Epithelial cell of prostate (primary cell): Measurements from ENCODE around the gene IFITM5.
"Not testable (repeated sequence)": the region's sequence is repeated elsewhere in the genome, so short reads cannot be mapped to it uniquely, and the experiment has no call there.

Source experiments
- DNase-seq: peaks from one replicate; pipeline ENCODE4 v3.0.0-alpha.2; 2011; ENCODE audit warnings: low read depth, low spot score
- H3K27ac ChIP-seq: fragments of 450-650 bp; 2 replicates; pipeline ENCODE4 v1.5.1; 2017; ENCODE audit warnings: mild to moderate bottlenecking

Gene IFITM5

DNA sequence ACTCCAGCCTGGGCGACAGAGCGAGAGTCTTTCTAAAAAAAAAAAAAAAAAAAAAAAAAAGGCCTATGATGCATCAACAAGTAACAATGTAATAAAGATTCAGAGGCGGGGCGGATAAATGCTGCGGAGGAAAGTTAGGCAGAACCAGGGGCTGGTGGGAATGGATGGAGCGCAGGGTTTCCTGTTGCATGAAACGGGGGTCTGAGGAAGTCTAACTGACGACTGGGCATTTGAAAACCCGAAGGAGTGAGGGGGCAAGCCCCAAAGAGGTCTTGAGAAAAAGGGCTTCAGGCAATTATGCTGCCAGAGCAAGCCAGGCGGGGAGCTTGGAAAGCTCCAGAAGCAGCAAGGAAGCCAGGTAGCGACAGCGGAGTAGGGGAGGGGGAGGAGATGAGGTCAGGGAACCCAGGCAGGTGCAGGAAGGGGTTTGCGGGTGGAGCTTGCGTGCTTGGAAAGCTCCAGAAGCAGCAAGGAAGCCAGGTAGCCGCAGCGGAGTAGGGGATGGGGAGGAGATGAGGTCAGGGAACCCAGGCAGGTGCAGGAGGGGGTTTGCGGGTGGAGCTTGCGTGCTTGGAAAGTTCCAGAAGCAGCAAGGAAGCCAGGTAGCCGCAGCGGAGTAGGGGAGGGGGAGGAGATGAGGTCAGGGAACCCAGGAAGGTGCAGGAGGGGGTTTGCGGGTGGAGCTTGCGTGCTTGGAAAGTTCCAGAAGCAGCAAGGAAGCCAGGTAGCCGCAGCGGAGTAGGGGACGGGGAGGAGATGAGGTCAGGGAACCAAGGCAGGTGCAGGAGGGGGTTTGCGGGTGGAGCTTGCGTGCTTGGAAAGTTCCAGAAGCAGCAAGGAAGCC, 12.1 kb downstream of the IFITM5 start:
- DNase-seq, H3K27ac ChIP-seq: not testable (repeated sequence)

DNA sequence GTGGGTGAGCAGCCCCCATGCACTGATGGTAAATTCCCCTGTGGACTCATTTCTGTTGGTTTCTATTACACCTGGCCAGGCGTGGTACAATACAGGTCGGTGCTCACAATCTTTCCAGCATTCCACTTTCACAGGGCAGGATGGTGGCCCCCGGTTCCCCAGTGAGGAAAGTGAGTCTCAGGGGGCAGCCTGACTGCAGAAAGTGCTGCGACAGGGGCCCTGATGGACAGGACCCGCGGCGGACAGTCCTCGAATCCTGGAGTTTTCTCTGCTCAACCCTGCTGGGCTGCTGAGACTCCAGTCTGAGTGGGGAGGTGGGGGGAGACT, 13.5 kb downstream of the IFITM5 start:
- H3K27ac ChIP-seq: no peak overlapping the region

GRCh38 chr11:285021-285893, 14.1 kb downstream of the IFITM5 start:
- no peak overlapping the region for H3K27ac ChIP-seq
- no peak for DNase-seq

More for the DNA sequence above, 13.5 kb downstream of the IFITM5 start:
- no peak for DNase-seq

GRCh38 chr11:284105-285020, 15.0 kb downstream of the IFITM5 start:
- no peak for DNase-seq
- H3K27ac ChIP-seq: no peak overlapping the region

DNA sequence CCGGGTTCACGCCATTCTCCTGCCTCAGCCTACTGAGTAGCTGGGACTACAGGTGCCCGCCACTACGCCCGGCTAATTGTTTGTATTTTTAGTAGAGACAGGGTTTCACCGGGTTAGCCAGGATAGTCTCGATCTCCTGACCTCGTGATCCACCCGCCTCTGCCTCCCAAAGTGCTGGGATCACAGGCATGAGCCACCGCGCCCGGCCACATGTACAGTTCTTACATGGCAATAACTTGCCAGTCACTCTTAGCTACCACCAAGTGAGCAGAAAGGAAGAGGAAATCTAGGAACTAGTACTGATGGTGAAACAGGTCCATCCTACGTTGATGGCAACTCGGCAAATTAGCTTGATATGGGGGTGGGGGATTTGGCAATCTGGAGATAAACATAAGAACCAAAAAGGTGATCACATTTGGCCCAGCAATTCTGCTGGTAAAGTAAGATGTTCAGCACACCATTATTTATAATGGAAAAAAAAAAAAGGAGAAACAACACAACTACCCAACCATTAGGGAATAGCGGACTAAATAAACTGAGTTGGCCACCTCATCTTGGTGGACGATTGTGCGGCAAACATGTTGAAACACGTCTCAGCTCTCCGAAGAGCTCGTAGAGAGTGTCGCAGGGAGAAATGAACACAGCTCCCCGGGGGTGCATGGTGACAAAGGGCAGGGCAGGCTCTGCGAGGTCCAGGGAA, 15.8 kb downstream of the IFITM5 start:
- H3K27ac ChIP-seq: no peak overlapping the region
- DNase-seq: no peak

- no peak overlapping the region for H3K27ac ChIP-seq
- DNase-seq: no peak
Measured at GRCh38 chr11:282630-283360, 16.5 kb downstream of the IFITM5 start.

DNA sequence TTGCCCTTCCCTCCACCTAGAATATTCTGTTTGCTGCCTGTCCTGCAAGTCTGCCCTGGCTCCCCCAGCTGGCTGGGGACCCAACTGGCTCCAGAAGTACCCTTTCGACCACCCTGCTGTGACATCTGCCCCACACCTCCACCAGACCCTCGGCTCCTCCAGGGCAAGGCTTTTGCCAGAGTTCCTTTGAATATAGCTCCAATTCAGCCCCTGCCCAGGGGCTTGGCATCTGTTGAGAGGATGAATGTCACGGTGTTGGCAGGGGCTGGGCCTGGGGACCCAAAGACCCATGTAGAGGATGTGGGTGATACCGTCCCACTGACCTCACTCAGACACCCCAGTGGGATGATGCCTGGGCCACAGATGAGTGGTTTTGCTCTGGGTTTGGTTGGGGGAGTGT, 17.2 kb downstream of the IFITM5 start:
- DNase-seq: no peak
- no peak overlapping the region for H3K27ac ChIP-seq

DNA sequence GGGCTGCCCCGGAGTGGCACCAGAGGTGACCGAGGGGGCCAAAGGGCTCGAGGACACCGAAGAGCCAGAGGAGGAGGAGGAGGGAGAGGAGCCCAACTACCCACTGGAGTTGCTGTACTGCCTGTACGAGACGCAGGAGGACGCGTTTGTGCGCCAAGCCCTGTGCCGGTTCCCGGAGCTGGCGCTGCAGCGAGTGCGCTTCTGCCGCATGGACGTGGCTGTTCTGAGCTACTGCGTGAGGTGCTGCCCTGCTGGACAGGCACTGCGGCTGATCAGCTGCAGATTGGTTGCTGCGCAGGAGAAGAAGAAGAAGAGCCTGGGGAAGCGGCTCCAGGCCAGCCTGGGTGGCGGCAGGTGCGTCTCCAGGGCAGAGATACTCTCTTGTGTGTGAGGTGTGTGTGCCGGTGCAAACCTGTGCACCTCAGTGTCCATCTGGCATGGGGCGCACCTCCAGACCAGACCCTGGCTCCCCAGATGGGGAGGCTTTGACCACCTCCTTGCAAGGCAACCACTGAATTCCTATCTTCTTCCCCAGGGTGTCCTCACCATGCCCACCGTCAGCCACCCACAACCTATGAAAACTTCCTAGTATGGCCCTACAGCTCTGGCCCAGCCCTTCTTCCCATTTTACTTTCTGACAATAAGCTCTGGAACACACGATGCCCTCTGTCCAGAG, 17.7 kb downstream of the IFITM5 start:
- DNase-seq: no peak
- H3K27ac ChIP-seq: no peak overlapping the region

DNA sequence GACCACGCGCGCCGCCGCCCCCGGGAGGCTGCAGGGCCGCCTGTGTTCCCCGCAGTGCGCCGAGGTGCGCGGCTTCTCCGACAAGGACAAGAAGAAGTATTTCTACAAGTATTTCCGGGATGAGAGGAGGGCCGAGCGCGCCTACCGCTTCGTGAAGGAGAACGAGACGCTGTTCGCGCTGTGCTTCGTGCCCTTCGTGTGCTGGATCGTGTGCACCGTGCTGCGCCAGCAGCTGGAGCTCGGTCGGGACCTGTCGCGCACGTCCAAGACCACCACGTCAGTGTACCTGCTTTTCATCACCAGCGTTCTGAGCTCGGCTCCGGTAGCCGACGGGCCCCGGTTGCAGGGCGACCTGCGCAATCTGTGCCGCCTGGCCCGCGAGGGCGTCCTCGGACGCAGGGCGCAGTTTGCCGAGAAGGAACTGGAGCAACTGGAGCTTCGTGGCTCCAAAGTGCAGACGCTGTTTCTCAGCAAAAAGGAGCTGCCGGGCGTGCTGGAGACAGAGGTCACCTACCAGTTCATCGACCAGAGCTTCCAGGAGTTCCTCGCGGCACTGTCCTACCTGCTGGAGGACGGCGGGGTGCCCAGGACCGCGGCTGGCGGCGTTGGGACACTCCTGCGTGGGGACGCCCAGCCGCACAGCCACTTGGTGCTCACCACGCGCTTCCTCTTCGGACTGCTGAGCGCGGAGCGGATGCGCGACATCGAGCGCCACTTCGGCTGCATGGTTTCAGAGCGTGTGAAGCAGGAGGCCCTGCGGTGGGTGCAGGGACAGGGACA, 18.4 kb downstream of the IFITM5 start:
- H3K27ac ChIP-seq: no peak overlapping the region
- no peak for DNase-seq

DNA sequence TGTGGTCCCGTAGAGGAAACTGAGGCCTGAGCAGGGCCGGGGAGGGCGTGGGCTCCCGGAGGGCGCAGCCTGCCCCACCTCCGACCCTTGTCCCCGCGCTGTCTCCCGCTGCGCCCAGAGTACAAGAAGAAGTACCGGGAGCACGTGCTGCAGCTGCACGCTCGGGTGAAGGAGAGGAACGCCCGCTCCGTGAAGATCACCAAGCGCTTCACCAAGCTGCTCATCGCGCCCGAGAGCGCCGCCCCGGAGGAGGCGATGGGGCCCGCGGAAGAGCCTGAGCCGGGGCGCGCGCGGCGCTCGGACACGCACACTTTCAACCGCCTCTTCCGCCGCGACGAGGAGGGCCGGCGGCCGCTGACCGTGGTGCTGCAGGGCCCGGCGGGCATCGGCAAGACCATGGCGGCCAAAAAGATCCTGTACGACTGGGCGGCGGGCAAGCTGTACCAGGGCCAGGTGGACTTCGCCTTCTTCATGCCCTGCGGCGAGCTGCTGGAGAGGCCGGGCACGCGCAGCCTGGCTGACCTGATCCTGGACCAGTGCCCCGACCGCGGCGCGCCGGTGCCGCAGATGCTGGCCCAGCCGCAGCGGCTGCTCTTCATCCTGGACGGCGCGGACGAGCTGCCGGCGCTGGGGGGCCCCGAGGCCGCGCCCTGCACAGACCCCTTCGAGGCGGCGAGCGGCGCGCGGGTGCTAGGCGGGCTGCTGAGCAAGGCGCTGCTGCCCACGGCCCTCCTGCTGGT, 19.2 kb downstream of the IFITM5 start:
- no peak overlapping the region for H3K27ac ChIP-seq
- DNase-seq: no peak

DNA sequence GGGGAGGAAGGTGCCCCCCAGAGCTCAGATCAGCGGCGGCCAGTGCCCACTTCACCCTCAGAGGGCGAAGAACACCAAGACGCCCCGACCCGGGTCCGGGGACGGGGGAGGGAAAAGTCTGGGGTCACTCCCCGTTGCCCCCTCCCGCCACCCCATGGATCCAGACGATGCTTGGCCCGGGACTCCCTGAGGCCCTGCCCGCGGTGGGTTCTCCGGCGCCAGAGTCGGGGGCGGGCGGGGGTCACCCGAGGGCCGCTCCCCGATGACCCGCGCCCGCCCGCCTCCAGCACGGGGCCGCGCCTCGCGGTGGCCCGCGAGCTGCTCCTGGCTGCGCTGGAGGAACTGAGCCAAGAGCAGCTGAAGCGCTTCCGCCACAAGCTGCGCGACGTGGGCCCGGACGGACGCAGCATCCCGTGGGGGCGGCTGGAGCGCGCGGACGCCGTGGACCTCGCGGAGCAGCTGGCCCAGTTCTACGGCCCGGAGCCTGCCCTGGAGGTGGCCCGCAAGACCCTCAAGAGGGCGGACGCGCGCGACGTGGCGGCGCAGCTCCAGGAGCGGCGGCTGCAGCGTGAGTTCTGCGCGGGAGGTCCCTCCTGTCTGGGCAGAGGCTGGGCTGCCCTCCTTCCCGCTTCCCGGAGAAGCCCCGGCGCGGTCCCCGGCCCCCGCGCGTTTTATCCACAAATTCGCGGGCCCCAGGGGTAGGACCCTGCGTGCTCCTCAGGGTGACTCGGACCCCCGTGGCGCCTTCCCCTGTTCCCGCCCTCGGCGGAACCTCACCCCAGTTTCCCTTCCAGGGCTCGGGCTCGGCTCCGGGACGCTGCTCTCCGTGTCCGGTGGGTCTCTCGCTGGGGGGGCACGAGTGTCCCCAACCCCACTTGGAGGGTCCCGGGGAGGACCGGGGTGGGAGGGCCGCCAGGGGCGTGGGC, 20.0 kb downstream of the IFITM5 start:
- no peak for DNase-seq

DNA sequence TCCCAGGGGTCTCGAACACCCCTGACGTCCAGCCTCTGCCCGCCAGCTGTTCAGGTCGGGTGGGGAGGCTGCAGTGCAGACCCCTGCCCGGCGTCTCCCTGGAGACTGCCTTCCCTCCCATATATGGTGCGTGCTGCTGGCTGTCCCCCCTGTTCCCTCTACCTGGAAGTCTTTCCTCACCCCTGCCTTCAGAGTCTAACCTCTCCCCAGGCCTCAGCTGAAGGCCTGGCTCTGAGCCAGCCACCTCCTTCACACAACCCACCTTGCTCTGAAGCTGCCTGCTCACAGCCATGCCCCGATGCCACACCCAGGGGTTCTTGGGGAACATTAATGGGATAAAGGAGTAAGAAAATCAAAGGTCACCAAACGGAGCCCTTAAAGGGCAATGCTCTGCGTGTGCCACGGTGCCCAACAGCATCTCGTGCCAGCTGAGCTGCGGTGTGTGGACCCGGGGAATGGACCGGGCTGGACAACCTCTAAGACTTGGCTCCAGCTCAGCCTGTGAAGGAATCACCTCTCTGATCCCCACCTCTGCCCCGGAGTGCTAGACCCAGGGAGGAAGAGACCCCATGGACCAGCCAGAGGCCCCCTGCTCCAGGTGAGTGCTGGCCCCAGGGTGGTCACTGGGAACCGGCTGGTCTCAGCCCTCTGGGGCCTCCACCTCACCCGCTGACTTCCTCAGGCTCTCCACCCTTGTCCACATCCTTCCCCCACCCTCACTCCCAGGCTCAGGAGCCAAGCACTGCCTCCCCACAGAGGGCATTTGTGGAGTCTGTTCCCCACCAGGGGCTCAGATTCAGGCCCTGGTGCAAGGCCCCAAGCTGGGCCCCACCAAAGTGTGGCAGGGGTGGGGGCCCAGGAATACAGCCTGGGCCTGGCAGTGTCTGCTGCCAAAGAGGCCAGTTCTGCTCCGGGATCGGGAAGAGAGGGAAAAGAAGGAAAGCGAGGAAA, 21.1 kb downstream of the IFITM5 start, which contains the start of gene NLRP6:
NLRP6 (plus strand) TSS at position 407 of the 951 bp plus-strand sequence; CDS start at position 570, 163 bp downstream.
- no peak for DNase-seq
- no peak within 1 kb of the TSS for H3K27ac ChIP-seq

More for the DNA sequence above, 20.0 kb downstream of the IFITM5 start:
- no peak overlapping the region for H3K27ac ChIP-seq

DNA sequence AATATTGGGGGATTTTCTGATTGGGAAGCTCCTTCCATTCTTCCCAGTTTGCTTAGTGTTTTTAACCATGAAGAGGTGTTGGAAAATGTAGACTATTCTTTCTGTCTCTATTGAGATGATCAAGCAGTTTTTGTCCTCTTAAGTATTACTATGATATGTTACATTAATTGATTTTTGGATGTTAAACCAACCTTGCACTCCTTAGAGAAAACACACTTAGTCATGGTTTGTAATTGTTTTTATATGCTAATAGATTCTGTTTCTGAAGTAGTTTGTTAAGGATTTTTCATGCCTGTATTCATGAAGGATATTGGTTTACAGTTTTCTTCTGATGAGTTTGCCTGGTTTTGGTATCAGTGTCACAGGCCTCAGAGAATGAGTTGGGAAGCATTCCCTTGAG, 23.1 kb downstream of the IFITM5 start:
- H3K27ac ChIP-seq: no peak overlapping the region

GRCh38 chr11:272931-273198, 26.5 kb downstream of the IFITM5 start:
- no peak overlapping the region for H3K27ac ChIP-seq
- DNase-seq: no peak

More for the DNA sequence above, 23.1 kb downstream of the IFITM5 start:
- no peak for DNase-seq
